HFFc6 (cell line): ENCODE data around the gene SEMA6A. TPM values are rescaled to one million over a fixed set of nuclear protein-coding genes. Genes with fewer than 3 reads are reported as not detected.
"Not testable (repeated sequence)": the region's sequence is repeated elsewhere in the genome, so short reads cannot be mapped to it uniquely, and the experiment has no call there.

Experiments used
- DNase-seq: peaks from one replicate; pipeline ENCODE4 v3.0.0-alpha.2; 2018
- H3K27ac Mint-ChIP-seq: 2 replicates; pipeline ENCODE4 v1.8.0; 2020; ENCODE audit warnings: mild to moderate bottlenecking, mixed read lengths
- H3K27me3 Mint-ChIP-seq: 2 replicates; pipeline ENCODE4 v1.8.0; 2021; ENCODE audit warnings: mild to moderate bottlenecking, moderate library complexity, mixed read lengths; ENCODE audit not compliant: insufficient read depth
- H3K36me3 Mint-ChIP-seq: 2 replicates; pipeline ENCODE4 v1.8.0; 2021; ENCODE audit warnings: low read depth, mixed read lengths
- H3K4me1 Mint-ChIP-seq: 2 replicates; pipeline ENCODE4 v1.8.0; 2020; ENCODE audit warnings: low read depth, mixed read lengths
- H3K4me3 Mint-ChIP-seq: 2 replicates; pipeline ENCODE4 v1.8.0; 2020; ENCODE audit warnings: mild to moderate bottlenecking, moderate library complexity, mixed read lengths
- H3K9me3 Mint-ChIP-seq: 2 replicates; pipeline ENCODE4 v1.8.0; 2020; ENCODE audit warnings: mild to moderate bottlenecking, mixed read lengths
- total RNA-seq, 6 experiments: library from RNA; stranded (reverse); fragmentation: NEBNext Ultra II Directional; extraction: Animal tissue kit (Norgen Biotek cat#: 25700); gene quantifications; 2 replicates in 1 of 6; 3 replicates in 5 of 6; pipeline ENCODE4 v1.2.3, GENCODE V29; 2021
- TF ChIP-seq, protein P1 (sequence below): fragments of 200-600 bp; sonication (generic); IDR thresholded peaks from 2 replicates; pipeline ENCODE4 v1.5.0; 2021; ENCODE audit warnings: antibody characterized with exemption, mild to moderate bottlenecking

Gene SEMA6A
- total RNA-seq, 6 experiments from 2014 or later = 0.20 to 0.76 (median 0.44) TPM

DNA sequence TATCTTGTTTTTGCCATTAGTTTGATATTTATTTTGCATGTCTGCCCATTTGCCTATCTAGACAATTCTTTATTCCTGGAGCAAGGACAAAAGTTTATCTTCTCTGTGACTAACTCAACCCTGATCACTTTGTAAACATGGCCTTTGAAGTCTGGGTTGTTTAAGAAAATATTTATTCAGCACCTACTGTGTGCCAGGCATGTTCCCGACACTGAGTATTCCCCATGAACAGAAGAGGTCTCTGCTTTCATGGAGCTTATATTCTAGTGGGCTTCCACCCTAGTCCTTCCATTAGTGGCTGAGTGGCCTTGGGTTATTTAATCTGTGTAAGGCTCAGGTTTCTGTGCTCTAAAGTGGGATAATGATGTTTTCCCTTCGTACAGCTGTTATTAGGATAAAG is 49.7 kb downstream of the SEMA6A start:
- no peak overlapping the region for H3K27ac Mint-ChIP-seq
- no peaks in the 10 kb centered on the region for H3K36me3 Mint-ChIP-seq
- H3K4me1 Mint-ChIP-seq = no peaks in the 10 kb centered on the region
- no peak for DNase-seq
- no peak overlapping the region for H3K4me3 Mint-ChIP-seq
- TF ChIP-seq, protein P1, sequence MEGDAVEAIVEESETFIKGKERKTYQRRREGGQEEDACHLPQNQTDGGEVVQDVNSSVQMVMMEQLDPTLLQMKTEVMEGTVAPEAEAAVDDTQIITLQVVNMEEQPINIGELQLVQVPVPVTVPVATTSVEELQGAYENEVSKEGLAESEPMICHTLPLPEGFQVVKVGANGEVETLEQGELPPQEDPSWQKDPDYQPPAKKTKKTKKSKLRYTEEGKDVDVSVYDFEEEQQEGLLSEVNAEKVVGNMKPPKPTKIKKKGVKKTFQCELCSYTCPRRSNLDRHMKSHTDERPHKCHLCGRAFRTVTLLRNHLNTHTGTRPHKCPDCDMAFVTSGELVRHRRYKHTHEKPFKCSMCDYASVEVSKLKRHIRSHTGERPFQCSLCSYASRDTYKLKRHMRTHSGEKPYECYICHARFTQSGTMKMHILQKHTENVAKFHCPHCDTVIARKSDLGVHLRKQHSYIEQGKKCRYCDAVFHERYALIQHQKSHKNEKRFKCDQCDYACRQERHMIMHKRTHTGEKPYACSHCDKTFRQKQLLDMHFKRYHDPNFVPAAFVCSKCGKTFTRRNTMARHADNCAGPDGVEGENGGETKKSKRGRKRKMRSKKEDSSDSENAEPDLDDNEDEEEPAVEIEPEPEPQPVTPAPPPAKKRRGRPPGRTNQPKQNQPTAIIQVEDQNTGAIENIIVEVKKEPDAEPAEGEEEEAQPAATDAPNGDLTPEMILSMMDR = no peak
- H3K9me3 Mint-ChIP-seq = no peaks in the 10 kb centered on the region
- H3K27me3 Mint-ChIP-seq = peaks cover 2% of the 10 kb centered on the region

DNA sequence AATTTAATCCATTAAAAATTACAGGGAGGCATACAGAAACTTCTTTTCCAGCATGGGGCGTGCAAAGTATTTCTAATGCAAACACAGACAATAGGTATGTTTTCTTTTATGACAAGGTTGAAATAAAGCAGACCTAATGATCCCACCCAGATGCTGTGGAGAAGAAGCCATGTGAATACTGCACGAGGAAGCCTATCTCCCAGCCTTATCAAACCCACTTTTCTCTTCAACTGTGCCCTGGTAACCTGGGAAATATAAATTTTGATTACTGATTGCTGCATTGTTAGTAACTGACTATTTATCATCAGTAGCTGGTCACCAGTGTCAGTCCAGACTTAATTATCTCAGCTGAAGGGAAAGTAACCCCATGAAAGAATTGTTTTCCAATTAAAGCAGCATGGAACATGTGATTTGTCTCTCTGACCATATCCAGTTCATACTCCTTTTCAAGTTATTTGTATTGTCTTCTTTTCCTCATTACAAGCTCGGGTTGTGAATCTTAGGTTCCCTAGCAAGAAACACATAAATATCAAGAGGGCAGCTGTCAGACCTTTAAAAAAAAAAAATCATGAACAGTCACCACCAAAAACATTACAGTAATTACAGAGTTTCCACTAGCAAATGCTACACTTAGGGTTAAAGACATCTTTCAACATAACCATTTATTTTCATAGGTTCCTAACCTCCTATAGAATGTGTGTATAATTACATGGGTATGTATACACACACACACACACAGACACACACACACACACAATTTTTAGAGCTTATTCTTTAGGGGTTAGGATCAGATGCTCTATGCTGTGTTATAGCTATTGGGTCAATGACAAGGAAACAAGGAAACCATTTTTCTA is 50.3 kb downstream of the SEMA6A start:
- no peaks in the 10 kb centered on the region for H3K36me3 Mint-ChIP-seq
- TF ChIP-seq, protein P1 = no peak
- no peaks in the 10 kb centered on the region for H3K9me3 Mint-ChIP-seq
- no peak overlapping the region for H3K27ac Mint-ChIP-seq
- H3K27me3 Mint-ChIP-seq = peaks cover 2% of the 10 kb centered on the region
- no peak overlapping the region for H3K4me3 Mint-ChIP-seq
- H3K4me1 Mint-ChIP-seq = no peaks in the 10 kb centered on the region
- DNase-seq = no peak

DNA sequence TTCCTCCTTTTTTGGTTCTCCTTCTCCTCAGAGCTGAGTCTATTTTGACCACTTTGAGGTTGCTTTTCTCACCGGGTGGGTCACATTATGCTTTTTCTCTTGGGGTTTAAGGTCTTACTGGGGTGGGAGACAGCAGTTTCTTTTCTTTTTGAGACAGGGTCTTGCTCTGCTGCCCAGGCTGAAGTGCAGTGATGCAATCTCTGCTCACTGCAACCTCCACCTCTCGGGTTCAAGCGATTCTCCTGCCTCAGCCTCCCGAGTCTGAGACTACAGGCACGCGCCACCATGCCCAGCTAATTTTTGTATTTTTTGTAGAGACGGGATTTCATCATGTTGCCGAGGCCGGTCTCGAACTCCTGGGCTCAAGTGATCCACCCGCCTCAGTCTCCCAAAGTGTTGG is 51.4 kb downstream of the SEMA6A start:
- not testable (repeated sequence) for H3K9me3 Mint-ChIP-seq, H3K27ac Mint-ChIP-seq, H3K27me3 Mint-ChIP-seq, DNase-seq, H3K4me1 Mint-ChIP-seq, H3K36me3 Mint-ChIP-seq, H3K4me3 Mint-ChIP-seq

DNA sequence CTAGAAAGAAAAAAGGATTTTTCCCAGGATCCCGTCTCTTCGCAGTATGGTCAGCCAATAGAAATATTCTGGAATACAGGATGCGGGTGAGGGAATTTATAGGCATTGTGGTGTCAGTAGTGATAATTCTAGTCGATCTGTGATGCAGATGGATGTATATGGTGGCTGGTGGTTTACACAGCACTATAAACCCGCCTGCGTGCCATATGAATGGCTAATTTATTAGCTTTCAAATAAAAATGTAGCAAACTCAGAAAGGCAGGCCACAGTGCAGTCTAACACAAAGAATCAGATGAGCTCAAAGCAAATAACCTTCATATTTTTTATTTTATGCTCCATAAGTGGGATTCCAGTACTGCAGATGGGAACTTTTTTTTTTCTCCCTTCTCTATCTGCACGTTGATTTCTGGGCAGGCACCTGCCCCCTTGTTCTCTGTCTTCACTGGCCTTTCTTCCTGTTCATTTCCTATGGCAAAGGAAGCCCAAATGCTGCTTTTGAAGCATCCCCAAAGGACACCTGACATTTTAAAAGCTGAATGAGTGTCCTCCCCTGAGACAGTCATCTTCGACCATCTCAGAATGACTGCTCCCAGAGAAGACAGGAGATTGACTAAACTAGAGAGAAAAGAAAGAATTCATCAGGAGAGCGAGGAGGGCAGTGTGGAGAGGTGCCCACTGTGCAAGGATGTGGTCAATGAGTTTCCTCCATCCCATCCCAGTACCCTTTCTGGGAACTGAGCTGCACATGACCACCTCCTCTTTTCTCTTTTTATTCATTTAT is 52.1 kb downstream of the SEMA6A start:
- no peak for DNase-seq
- H3K4me1 Mint-ChIP-seq = no peaks in the 10 kb centered on the region
- H3K9me3 Mint-ChIP-seq = no peaks in the 10 kb centered on the region
- H3K27me3 Mint-ChIP-seq = peaks cover 2% of the 10 kb centered on the region
- H3K4me3 Mint-ChIP-seq = no peak overlapping the region
- no peak overlapping the region for H3K27ac Mint-ChIP-seq
- no peaks in the 10 kb centered on the region for H3K36me3 Mint-ChIP-seq
- TF ChIP-seq, protein P1 = no peak

DNA sequence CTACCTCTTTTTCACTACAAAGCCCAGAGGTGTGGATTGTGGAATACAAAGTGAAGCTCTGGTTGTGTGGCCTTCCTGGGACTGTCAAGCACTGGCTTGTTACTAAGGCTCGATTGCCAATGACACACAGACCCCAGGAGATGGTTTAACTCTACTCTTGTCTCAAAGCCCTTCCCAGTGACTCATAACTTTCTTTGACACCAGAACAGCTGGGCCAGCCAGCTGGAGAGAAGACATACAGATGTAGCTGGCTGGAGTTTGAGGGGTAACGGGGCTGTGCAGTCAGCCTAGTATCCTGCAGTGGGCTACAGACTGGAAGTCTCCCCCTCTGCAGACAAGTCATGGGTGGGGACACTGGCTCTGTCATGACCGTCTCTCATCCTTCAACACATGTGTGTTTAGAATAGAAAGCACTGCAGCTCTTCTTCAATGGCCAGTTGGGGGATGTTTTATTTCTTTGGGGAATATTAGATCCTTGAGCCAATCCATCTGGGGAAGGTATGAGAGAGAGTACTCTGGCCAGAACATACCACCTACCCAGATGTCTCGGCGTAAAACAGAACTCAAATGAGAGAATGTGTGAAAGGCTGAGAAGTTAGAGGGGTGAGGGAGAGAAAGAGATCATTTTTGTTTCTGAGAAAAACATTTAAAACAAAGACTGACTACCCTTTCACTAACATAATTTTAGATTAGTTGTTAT is 53.3 kb downstream of the SEMA6A start:
- Mint-ChIP-seq H3K4me1 (no peaks in the 10 kb centered on the region), H3K9me3 (no peaks in the 10 kb centered on the region), H3K27ac (no peak overlapping the region), H3K27me3 (no peaks in the 10 kb centered on the region; the same call in 1 of the 2 replicates), H3K4me3 (no peak overlapping the region), H3K36me3 (no peaks in the 10 kb centered on the region)
- TF ChIP-seq, protein P1 = no peak
- no peak for DNase-seq
